ENCODE results near the gene VWDE.
"Not testable (repeated sequence)": the region's sequence is repeated elsewhere in the genome, so short reads cannot be mapped to it uniquely, and the experiment has no call there.

Gene VWDE

DNA sequence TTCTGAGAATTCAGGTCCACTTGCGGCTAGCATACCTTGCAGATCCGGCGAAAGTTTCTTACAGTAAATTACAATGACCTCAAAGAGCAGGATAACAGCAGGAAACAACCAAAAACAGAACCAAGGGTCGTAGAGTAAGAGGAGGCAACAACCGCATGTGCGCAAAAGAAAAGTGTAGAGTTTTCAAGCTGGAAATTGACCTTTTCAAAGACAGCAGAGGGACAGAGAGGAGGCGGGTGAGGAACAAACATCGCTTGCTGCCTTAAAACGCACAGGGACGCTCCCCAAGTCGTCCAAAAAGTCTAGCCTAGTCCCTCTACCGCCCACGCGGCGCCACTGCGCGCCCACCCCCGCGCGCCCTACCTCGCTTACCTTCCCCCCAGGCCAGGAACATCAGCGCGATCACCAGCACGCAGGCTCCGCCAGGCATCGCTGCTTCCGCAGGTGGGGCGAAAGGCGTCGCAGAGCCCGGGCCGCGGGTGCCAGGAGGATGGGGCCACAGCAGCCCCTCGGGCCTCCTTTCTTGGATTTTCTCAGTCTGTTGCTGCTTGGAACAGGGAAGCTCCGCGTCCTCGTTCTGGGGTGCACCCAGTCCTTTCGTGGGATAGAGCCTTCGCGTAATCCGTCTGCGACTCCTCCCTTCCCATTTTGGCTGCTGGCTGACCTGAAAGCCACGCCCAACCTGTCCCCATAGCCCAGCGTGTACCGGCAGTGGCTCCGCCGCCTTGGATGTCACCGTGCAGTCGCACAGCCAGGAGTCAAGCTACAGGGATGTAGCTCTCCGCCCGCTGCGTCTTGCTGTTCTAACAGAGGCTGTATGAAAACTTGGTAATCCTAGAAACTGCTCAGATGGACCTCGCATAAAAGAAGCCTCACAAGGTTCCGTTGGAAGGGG is at the start of gene VWDE:
TSS of gene VWDE (minus strand) at position 579 of the 895 bp plus-strand sequence. CDS start at position 430, 149 bp downstream.
- TF ChIP-seq, protein P1, sequence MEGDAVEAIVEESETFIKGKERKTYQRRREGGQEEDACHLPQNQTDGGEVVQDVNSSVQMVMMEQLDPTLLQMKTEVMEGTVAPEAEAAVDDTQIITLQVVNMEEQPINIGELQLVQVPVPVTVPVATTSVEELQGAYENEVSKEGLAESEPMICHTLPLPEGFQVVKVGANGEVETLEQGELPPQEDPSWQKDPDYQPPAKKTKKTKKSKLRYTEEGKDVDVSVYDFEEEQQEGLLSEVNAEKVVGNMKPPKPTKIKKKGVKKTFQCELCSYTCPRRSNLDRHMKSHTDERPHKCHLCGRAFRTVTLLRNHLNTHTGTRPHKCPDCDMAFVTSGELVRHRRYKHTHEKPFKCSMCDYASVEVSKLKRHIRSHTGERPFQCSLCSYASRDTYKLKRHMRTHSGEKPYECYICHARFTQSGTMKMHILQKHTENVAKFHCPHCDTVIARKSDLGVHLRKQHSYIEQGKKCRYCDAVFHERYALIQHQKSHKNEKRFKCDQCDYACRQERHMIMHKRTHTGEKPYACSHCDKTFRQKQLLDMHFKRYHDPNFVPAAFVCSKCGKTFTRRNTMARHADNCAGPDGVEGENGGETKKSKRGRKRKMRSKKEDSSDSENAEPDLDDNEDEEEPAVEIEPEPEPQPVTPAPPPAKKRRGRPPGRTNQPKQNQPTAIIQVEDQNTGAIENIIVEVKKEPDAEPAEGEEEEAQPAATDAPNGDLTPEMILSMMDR (IDR thresholded peaks at IDR 0.05; ENCODE audit: low read length, missing control alignments), result no peak
- peak within 1 kb of the TSS; percentile 42 for H3K4me3 ChIP-seq (replicated peaks; ENCODE audit: low read depth, low read length)
- DNase-seq (ENCODE audit: low read depth), result peak; percentile 8

DNA sequence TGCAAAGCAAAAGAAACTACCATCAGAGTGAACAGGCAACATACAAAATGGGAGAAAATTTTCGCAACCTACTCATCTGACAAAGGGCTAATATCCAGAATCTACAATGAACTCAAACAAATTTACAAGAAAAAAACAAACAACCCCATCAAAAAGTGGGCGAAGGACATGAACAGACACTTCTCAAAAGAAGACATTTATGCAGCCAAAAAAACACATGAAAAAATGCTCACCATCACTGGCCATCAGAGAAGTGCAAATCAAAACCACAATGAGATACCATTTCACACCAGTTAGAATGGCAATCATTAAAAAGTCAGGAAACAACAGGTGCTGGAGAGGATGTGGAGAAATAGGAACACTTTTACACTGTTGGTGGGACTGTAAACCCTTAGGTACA is 49.5 kb upstream of the VWDE start:
- not testable (repeated sequence) for H3K4me3 ChIP-seq (replicated peaks; ENCODE audit: low read depth, low read length); DNase-seq (ENCODE audit: low read depth)

DNA sequence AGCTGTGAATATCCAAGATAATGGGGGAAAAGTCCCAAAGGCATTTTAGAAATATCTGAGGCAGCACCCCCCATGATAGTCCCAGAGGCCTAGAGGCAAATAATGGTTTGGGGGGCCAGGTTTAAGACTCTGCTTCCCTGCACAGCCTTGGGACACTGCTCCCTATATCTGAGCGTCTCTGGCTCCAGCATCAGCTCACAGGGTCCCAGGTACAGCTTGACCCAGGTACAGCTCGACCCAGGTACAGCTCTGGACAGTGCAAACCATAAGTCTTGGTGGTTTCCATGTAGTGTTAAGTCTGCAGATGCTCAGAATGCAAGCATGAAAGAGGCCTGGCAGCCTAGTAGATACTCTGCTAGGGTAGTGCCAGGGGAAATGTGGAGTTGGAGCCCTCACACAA is 47.0 kb upstream of the VWDE start:
- H3K4me3 ChIP-seq (replicated peaks; ENCODE audit: low read depth, low read length), result no peak overlapping the region
- no peak for DNase-seq (ENCODE audit: low read depth)
- TF ChIP-seq, protein P1 (IDR thresholded peaks at IDR 0.05; ENCODE audit: low read length, missing control alignments), result no peak

DNA sequence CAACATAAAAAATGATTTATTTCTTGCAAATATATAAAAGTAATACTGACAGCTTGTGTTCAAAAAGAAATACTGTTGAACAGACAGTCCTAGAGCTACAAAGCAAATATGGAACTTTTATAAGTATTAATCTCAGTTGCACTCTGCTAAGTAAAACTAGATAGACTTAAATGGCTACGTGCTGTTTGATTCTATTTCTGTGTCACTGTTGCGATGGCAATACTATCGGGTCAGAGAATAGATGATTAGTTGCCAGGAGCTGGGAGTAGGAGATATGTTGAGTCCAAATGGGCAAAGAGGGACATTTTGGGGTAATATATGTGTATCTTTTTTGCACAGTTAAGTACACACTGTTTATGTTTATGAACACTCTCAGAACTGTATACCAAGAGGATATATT is 41.1 kb upstream of the VWDE start:
- no peak overlapping the region for H3K4me3 ChIP-seq (replicated peaks; ENCODE audit: low read depth, low read length)
- DNase-seq (ENCODE audit: low read depth), result no peak
- TF ChIP-seq, protein P1 (IDR thresholded peaks at IDR 0.05; ENCODE audit: low read length, missing control alignments), result no peak

DNA sequence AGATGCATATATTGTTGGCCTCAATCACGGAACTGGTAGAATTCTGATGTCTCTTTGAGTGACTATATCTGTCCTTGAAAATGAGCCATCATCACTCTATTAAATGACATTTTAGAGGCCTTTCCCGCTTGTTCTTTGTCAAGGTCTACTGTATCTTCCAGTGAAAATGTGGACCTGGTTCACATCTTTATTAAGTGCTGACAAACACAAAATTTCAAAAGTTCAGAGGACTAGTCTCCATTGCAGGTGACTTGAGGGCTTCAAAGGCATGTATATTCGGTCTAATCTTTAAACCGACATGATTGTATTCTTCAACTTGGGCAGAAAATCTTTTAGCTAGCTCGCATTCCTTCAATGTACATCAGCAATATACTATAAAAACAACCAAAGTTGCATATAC is 36.6 kb upstream of the VWDE start:
- no peak for DNase-seq (ENCODE audit: low read depth)
- no peak overlapping the region for H3K4me3 ChIP-seq (replicated peaks; ENCODE audit: low read depth, low read length)
- TF ChIP-seq, protein P1 (IDR thresholded peaks at IDR 0.05; ENCODE audit: low read length, missing control alignments), result no peak

DNA sequence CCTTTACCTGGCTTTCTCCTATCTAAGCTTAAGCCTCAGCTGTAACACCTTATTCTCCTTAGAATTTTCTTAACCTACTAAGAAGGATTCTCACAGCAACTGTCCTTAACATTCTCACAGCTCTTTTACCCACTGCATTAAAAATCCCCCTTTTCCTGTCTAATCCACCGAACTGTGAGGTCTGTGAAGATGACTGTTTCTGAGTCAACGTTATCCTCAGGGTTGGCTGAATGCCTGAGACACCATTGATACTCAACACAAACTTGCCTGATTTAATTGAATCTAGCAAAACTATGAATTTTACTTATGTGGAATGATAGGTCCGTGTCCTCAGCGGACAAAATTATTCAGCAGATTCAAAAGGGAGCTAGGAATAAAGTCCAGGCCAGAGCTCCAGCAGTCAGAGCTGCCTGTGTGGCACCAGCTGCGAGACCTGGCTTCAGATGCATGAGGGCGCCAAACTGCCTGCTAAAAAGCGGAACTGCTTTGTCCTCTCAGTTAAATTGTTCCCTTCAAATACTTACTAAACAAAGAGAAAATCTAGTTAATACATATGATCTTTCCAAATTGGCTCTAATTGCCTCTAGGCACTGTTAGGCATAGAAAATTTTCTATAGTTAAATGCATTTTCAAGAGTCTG is 33.4 kb upstream of the VWDE start:
- H3K4me3 ChIP-seq (replicated peaks; ENCODE audit: low read depth, low read length), result no peak overlapping the region
- DNase-seq (ENCODE audit: low read depth), result peak; percentile 7
- TF ChIP-seq, protein P1 (IDR thresholded peaks at IDR 0.05; ENCODE audit: low read length, missing control alignments), result no peak

DNA sequence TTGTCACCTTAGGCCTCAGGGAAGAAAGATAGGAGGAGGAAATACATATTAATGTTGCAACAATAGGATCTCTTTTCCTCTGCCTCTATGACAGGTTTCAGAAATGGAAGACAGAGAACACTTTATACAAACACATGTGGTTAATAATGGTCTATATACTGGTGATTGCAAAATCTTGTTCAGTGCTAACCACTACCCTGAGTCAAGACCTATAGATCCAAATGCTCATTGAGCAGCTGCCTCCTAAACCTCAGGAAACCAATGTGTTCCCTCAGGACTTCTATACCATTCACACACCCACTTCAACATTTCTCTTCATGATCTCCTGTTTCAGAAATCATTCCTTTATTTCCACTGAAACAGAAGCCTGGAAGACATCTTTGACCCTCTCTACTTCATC is 32.5 kb upstream of the VWDE start:
- TF ChIP-seq, protein P1 (IDR thresholded peaks at IDR 0.05; ENCODE audit: low read length, missing control alignments), result no peak
- DNase-seq (ENCODE audit: low read depth), result no peak
- no peak overlapping the region for H3K4me3 ChIP-seq (replicated peaks; ENCODE audit: low read depth, low read length)
